ENCODE results near the gene SARM1.
A peak's percentile ranks its signal among the peaks of the same experiment; 100 is the strongest.
"Not testable (repeated sequence)": the region's sequence is repeated elsewhere in the genome, so short reads cannot be mapped to it uniquely, and the experiment has no call there.

SARM1 gene

DNA sequence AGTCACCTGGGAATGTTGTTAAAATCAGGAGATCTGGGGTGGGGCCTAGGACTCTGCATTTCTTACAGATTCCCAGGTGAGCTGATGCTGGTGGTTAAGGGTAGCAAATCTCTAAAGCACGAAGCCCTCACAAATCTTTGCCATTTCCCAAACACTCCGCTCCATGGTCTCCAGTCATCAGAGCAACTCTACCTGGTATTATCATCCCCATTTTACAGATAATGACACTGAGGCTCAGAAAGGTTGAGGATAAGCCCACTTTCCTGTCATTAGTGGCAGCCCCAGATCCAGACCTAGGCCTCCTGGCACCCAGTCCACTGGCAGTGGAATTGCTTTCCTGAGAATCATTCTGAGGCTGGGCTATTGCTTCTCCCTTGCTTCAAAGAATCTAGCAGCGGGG lies 25.8 kb downstream of the SARM1 start:
- no peak for DNase-seq

DNA sequence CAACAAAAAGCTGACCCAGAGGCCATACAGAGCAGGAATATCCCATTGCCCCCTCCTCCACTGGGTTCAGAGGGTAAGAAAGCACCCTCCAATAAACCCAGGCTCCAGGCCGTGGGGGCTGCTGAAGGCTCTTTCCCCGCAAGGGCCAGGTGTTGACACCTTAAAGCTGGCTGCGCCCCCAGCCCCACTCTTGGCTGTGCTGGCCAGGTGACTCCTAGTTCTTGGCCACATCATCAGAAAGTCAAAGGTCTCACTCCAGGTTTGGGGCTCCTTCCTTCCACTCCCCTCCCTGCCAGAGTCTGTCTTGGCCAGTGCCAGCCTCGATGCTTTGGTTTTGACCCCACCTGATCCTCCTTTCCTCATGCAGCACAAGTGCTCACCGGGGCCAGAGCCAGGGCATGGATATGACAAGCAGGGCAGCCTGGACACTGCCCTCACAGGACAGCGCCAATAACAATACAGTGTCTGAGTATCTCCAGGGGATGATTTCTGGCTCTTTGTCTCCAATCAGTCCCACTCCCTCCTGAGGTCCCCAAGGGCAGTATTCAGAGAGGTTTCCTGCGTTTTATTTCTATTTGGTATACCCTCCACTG lies 26.3 kb downstream of the SARM1 start:
- DNase-seq, result no peak

DNA sequence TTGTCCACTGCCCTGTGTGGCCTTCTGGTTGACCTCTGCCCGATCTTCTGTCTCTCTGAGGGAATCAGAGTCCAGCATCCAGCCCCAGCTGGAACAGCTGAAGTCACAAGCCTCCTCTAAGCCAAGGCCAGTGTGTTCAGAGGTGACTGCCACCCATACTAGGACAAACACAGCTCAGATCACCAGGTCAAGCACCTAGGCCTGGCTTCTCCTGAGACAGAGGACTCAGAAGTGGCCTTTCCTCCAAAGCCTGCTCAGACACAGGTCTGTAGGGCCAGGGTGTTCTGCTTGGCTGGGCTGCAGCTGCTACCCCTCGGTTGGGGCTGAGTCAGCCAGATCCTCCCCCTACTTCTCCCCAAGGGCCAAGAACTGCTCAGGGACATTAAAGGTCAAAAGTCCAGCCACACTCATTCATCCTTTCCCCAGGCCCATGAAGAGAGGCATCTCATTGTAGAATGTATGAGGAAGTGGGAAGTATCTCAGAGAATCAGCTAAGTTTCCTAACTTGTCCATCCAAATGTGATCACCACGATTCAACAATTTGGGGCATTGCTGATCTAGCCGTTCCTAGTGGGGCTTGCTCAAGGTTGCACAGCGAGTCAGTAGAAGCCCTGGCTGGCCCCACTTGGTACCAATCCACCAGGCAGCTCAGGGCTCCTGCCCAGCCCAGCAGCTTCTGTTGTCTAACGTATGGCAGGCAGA lies 26.9 kb downstream of the SARM1 start:
- DNase-seq, result no peak

DNA sequence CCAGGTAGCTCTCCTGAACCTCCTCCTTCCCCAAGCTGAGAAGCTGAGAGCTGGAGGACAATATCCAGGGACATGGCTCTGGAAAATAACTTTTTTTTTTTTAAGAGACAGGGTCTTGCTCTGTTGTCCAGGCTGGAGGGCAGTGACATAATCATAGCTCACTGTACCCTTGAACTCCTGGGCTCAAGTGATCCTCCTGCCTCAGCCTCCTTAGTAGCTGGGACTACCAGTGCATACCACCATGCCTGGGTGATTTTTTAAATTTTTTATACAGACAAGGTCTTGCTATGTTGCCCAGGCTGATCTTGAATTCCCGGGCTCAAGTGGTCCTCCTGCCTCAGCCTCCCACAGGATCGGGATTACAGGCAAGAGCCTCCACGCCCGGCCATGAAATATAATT lies 28.3 kb downstream of the SARM1 start:
- DNase-seq, result no peak

DNA sequence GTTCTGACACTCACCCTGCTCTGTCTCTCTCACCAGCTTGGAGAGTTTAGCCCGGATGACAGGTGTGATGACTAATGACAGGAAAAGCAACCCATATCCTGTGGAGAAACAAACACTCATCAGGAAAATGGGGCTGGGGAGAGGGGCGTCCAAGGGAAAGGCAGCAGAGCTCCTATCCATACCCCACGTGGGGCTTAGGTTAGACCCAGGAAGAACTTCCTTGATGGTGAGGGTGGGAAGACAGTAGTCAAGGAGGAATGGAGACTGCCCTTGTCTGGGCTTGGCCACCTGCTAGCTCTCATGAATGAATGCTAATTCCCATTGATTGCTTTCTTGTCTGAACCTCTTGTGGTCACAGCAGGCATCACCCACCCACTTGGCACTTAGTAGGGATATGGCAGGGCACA lies 30.7 kb downstream of the SARM1 start:
- DNase-seq, result no peak

DNA sequence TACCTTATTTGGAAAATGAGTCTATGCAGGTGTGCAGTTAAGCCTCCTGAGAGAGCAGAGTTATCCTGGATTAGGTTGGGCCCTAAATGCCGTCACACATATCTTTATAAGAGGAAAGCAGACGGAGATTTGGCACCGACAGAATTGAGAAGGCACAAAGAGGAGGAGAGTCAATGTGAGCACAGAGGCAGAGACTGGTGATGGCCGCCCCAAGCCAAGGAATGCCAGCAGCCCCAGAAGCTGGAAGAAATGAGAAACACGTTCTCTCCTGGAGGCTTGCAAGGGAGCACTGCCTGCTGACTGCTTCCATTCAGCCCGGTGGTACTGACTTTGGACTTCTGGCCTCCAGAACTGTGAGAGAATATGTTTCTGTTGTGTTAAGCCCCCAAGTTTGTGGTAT lies 31.4 kb downstream of the SARM1 start:
- no peak for DNase-seq

DNA sequence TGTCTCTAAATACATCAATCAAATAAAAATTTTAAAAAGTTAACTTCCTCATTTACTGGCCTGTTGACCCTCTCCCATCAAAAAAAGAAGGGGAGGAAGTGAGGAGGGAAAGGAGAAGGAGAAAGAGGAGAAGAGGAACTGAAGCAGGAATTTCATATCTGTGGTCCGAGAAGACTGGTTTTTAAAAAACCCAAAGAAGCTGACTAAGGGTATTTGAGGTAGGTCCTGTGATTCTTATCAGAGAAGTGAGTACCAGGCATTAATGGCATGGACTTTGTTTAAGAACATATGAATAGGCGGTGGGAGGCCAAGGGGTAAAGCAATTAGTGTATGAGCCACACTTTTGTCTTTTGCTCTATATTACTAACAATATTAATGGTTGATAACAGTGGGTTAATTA lies 32.5 kb downstream of the SARM1 start:
- no peak for DNase-seq

DNA sequence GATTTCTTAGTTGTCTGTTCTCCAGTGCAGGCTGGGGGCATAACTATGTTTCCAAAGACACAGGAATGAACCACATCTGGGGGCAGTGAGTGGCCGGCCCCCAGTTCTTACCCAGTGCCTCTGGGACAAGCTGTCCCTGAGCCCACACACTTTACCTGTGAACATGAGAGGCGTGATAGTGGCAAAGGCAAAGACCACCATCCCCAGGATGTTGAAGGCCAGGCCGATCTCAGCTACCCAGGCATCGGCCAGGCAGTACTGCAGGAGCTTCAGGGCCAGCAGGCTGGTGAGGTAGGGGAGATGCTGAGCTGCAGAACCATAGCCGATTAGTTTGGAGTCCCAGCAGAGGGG lies 32.9 kb downstream of the SARM1 start:
- no peak for DNase-seq

DNA sequence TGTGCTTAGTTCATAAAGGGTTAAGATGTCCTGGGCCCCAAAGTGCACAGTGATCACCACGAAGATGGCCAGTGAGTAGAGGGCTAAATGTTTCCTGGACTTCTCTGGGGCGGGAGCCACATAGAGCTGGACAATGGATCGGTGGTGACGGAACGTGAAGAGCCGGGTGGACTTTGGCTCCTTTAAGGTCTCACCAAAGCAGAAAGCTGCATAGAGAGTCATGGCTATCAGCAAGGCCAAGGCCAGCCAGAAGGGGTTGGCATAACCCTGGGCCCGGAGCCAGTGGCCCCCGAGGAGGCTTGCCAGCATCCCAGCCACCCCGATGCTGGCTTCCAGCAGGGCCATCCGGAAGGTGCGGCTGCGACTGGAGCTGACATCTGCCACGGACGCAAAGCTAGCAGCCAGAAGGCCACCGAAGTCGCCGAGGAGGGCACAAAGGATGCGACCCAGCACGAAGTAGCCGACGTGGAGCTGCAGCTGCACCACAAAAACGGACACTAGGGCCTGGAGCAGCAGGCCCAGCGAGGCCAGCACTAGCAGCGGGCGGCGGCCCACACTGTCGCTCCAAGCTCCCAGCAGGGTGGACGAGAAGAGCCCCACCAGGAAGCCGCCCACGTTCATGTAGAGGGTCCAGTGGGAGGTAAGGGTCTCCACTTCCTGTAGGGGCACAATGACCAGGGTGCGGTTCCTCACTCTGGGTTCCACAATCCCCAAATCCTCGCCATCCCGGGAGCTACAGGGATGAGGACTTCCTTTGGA lies 33.5 kb downstream of the SARM1 start:
- no peak for DNase-seq

DNA sequence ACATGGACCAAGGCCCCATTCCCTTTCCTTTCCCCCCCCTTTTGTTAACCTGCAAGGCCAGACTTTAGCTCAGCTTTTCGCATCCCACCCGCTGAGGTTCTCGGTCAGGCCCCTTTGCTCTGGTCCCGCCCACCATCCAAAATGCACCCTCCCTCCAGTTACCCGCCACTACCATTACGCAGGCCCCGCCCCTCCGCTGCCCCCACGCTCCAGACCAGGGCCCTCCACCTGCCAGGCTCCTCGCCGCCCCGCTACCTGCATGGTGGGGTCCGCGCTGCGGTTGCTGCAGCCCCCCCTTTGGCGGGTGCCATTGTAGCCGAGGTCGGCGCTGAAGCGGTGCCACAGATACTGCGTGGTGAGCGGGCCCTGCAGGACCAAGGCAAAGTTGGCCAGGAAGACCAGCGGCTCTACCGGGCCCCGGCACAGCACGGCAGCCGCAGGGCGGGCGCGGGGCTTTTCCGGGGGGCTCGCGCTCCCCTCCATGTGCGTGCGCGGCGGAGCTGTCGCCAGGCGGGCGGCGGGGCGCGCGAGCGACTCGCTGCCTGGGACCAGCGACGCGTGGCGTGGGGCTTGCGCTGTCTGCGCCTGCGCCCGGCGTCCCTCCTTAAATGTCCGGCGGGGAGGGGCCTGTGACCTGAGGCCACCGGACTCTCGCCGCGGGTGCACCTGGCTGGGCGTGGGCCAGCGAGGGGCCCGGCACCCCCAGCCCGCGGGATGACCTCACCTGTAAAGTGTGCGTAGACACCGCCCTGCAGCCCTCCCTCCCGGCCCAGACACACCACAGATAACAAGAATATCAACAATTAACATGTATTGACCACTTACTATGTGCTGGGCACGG lies 34.4 kb downstream of the SARM1 start, which contains the start of gene SLC46A1:
SLC46A1 (minus strand) TSS at position 581 of the 841 bp plus-strand sequence; CDS start at position 483, 98 bp downstream.
- peak; percentile 18 to 28 for DNase-seq

DNA sequence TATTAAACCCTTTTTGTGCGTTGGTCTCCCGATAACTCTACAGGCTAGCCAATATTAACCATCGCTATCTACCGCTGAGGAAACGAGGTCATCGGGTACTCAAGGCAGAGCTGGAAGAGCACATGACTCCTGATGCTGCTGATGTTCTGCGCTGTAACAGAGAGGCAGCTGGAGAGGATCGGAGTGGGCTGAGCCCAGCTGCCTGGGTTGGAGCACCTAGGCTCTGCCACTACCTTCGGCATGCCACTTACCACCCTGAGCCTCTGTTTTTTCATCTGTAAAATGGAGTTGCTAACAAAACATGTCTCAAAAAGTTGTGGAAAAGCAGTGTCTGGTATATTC lies 35.0 kb downstream of the SARM1 start:
- no peak for DNase-seq

DNA sequence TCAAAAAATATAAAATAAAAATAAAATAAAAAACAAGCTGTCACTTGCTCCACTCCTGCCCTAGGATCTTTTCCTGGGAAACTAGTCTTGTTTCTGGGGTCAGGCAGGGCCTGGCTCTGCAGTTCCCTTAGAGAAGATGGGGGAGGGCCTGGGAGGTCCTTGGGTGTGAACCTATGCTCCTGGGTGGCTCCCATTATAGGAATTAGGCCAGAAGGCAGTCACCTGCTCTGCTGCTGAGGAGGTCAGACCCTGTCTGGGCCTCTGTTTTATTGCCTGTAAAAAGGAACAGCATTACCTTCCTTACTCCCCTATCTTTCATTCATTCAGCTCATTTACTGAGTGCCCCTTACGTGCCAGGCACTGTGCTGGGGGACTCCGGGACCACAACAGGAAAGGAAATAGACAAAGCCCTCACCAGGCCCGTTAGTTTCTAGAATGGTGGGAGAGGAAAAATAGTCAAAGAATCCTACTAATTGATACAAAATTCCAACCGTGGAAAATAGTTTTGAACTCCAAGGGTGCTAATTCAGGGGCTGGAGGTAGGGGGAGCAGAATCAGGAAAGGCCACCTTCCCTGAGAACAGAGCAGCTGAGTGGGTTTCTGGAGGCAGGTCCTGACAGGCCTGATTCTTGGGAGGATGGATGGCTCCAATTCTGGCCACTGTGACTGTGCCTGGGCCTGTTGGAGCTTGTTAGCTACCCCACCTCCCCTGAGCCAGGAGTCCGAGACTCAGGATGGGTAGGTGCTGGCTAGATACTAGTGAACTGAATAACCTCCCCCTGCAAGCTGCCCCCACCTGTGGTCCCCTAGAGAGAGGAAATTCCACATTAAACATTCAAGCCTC lies 35.9 kb downstream of the SARM1 start:
- DNase-seq, result no peak

DNA sequence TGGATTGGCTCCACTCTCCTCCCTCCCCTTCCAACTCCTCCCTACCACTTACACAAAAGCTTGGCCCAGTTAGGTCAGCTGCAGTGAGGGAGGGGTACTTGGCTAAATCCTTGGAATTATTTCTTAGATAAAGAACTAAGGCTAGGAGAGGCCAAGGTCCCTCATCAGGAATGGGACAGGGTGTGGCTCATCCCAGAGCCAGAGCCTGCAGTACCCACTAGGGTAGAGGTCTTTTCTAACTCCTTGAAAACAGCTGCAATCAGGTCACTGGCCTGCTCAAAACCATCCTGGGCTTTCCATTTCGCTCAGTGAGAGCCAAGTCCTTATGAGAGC lies 36.4 kb downstream of the SARM1 start:
- DNase-seq, result no peak

DNA sequence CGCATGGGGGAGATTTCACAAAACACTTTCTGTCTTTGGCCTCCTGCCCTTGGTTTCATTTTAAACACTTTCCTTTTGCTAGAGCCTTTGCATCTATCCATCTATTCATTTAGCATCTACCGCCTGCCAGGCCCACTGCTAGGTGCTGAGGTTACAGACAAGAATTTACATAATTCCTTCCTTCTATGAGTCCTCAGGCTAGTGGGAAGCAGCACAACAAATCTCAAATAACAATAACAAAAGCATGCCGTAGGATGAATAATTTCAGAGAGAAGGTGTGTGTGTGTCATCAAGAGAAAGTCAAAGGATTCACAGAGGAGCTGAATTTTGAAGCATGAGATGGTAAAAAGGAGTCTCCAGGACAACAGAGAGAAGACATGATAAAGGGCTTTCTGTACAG lies 40.6 kb downstream of the SARM1 start:
- no peak for DNase-seq

DNA sequence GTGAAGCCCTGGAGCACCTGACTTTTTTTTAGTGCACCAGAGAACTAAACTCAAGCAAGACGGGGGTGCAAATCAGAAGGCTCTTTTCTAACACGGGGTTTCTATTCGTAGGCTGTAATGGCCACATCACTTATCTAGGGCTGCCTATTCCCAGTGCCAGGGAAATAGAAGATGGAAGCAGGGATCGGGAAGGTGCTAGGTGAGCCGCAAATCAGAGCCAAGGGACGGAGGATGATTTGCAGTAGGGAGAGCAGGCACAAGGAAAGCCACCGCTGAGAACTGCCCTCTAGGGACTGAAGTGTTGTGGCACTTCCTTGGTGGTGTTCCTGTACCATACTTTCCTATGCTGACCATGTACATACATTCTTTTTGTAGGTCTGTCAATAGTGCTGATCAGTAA lies 42.3 kb downstream of the SARM1 start:
- no peak for DNase-seq

DNA sequence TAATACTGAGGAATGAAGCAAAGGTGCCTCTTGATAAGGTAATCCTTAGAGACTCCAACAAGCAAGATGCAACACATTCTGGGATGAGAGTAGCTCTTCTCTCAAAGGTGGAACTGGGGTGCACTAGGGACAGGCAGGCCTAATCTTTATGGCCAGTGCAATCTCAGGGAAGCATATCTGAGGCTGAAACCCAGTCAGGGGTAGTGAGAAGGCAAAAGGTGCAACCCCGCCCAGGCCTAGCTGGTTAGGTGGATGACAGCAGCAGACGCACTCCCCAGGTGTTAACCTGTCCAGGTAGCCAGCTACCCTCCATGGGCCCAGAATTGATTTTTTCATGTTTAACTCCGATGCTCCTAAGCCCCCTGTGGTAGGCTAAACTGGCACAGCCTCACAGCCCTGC lies 44.4 kb downstream of the SARM1 start:
- DNase-seq, result no peak

DNA sequence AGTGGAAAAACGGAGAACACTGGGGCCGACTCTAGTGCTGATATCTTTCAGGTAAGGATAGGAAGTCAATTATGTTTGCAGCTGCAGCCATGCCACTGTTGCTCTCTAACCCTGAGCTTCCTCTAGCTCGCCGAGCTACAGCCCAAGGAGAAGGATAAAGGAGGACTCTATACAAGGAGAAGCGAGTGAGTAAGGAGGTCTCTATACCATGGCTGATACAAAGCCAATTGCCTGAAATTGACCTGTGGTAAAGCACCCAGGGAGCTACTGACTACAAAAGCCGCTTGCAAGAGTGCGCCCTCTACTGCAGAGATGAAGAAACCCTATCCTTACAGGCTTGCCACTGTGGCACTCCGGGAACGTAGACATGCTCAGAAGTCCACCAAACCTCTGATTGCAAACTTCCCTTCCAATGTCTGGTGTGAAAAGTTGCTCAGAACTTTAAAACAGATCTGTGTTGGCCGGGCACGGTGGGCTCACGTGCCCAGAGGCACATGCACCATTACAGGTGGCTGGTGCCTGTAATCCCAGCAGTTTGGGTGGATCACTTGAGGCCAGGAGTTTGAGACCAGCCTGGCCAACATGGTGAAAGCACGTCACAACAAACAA lies 45.3 kb downstream of the SARM1 start:
- peak; percentile 46 to 62 for DNase-seq

DNA sequence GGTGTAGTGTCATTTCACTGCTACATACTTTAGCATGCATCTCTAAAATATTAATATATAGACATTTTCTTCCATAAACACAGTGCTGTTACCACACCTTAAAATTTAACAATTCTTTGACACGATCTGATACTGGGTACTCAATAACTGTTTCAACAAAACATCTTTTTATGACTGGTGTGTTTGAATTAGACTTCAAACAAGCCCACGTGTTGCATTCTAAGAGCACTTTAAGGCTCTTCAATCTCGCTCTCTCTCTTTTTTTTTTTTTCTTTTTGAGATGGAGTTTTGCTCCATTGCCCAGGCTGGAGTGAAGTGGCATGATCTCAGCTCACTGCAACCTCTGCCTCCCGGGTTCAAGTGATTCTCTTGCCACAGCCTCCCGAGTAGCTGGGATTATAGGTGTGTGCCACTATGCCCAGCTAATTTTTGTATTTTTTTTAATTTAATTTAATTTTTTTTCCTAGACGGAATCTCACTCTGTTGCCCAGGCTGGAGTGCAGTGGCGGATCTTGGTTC lies 50.4 kb downstream of the SARM1 start:
- no peak for DNase-seq

DNA sequence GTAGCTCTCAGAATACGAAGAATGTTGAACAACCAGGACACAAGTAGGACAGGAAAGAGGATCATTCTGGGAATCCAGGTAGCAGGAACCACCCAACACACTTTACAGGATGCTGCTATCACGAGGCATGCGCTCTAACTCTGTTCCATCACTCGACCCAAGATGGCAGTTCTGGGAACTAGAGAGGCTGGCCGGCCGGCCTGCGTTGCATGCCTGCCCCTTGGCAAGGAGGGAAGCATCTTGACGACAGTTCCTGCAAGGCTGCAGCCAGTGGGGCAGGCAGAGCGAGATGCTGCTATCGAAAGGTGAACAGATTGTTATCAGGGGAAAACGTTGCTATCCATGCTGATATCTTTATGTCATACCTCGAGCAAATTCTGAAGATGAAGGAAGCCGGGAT lies 53.7 kb downstream of the SARM1 start:
- no peak for DNase-seq

DNA sequence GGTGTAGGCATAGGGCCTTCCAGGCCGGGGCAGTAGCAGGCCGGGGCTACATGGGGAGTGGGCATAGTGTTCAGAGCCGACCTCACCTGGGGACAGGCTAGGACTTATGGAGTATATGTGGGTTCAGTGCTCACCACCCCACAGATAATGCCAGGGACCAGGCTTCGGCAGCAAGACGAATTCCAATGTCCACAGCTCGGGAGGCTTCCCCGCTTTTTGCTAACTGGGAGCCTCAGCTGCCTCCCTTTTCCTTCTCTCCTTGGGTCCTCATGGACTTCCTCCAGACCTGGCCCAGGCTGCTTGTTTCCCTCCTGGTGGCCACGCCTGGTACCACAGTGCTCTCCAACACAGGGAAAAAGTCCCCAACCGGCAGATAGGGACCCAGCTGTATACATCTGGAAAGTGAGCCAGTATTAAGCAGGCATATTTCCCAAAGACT lies 54.6 kb downstream of the SARM1 start:
- no peak for DNase-seq

DNA sequence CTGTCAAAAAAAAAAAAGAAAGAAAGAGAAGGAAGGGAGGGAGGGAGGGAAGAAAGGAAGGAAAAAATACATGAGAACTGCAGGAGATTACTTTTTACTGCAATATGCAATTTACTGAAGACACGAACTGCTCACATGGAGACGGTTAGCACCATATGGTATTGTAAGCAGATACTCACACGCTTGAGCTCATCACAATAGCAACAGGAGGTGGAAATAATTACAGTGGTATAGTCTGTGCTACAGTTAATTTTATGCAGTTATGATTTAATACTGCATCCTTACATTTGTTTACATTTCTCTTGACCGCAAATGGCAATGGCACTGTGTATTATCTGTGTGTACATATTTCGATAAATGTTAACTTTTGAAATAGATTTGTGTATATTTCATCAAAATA lies 55.9 kb downstream of the SARM1 start:
- no peak for DNase-seq

DNA sequence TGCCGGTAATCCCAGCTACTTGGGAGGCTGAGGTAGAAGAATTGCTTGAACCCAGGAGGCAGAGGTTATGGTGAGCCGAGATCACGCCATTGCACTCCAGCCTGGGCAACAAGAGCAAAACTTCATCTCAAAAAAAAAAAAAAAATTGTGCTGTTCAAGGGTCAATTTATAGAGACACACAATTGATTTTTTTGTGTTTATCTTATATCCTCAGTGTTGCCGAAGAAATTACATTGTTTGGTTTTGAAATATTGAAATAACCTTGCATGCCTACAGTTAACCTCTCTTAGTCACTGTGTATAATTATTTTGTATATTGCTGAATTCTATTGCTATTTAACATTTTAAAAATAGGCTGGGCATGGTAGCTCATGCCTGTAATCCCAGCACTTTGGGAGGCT lies 56.5 kb downstream of the SARM1 start:
- DNase-seq, result not testable (repeated sequence)

All from CD4-positive, alpha-beta T cell treated with Interferon alpha-2 for 1 hour (primary cell).